ENCODE results near the gene DEFB132.
"Not testable (repeated sequence)": the region's sequence is repeated elsewhere in the genome, so short reads cannot be mapped to it uniquely, and the experiment has no call there.

Gene DEFB132

GRCh38 chr20:251354-251753, 6.2 kb upstream of the DEFB132 start:
- Mint-ChIP-seq H3K9me3 (no peaks in the 10 kb centered on the region), H3K27me3 (no peaks in the 10 kb centered on the region), H3K4me1 (peaks cover 11% of the 10 kb centered on the region), H3K36me3 (no peaks in the 10 kb centered on the region), H3K4me3 (peak overlapping the region; percentile 19), H3K27ac (no peak overlapping the region)

DNA sequence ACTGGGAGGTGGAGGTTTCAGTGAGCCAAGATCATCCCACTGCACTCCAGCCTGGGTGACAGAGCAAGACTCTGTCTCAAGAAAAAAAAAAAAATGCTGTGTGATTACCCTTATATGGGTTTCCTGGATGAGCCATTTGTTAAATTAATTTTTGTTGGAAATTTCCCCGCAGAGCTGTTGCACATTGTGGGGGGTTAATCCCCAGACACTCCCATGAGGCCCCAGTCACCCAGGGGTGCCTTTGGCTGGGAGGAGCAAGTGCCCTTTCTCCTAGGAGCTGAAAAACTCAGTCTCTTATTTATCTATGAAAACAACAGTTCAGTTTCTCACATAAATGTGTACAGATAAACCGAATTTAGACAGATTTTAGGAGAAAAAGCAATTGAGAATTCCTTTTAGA, 4.7 kb upstream of the DEFB132 start:
- H3K27ac Mint-ChIP-seq: no peak overlapping the region
- H3K4me3 Mint-ChIP-seq: no peak overlapping the region
- H3K4me1 Mint-ChIP-seq: peaks cover 11% of the 10 kb centered on the region
- H3K36me3 Mint-ChIP-seq: no peaks in the 10 kb centered on the region
- no peaks in the 10 kb centered on the region for H3K27me3 Mint-ChIP-seq
- no peaks in the 10 kb centered on the region for H3K9me3 Mint-ChIP-seq

DNA sequence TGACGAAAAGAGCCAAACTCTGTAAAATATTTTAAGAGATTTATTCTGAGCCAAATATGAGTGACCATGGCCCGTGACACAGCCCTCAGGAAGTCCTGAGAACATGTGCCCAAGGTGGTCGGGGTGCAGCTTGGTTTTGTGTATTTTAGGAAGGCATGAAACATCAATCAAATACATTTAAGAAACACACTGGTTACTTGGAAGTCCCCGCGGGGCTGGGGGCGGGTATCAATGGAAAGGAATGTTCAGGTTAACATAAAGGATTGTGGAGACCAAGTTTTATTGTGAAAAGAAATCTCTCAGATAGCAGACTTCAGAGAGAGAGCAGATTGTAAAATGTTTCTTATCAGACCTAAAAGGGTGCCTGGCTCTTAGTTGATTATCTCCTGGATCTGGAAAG, 4.1 kb upstream of the DEFB132 start:
- peaks cover 16% of the 10 kb centered on the region for H3K4me1 Mint-ChIP-seq
- not testable (repeated sequence) for H3K27ac Mint-ChIP-seq, H3K9me3 Mint-ChIP-seq, H3K4me3 Mint-ChIP-seq, H3K27me3 Mint-ChIP-seq, H3K36me3 Mint-ChIP-seq

GRCh38 chr20:258269-258858, 840 bp downstream of the DEFB132 start:
- H3K27me3 Mint-ChIP-seq: no peaks in the 10 kb centered on the region
- no peaks in the 10 kb centered on the region for H3K9me3 Mint-ChIP-seq
- no peaks in the 10 kb centered on the region for H3K36me3 Mint-ChIP-seq
- H3K4me3 Mint-ChIP-seq: no peak overlapping the region
- H3K27ac Mint-ChIP-seq: peak overlapping the region; percentile 24
- H3K4me1 Mint-ChIP-seq: peaks cover 12% of the 10 kb centered on the region

GRCh38 chr20:258963-259362, 1.4 kb downstream of the DEFB132 start:
- peaks cover 12% of the 10 kb centered on the region for H3K4me1 Mint-ChIP-seq
- H3K27me3 Mint-ChIP-seq: no peaks in the 10 kb centered on the region
- no peak overlapping the region for H3K27ac Mint-ChIP-seq
- no peaks in the 10 kb centered on the region for H3K9me3 Mint-ChIP-seq
- H3K36me3 Mint-ChIP-seq: no peaks in the 10 kb centered on the region
- no peak overlapping the region for H3K4me3 Mint-ChIP-seq

DNA sequence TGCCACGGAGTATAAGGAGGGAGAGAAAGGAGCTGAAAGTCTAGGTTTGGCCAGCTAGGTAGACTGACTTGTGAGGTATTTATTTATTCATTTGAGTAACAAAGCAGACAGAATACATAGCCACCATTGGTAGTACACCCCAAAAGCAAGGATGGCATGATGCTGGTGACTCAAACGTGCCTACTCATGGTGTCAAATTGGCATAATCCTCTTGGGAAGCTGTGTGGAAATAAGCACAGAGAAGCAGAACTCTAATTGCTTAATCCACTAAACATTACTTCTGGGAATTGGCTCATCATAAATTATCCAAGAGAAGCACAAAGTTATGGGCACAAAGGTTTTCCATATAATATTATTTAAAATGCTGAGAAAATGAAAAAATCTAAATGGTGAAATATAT, 2.5 kb downstream of the DEFB132 start:
- Mint-ChIP-seq H3K4me3 (no peak overlapping the region), H3K4me1 (peaks cover 12% of the 10 kb centered on the region), H3K9me3 (no peaks in the 10 kb centered on the region), H3K27me3 (no peaks in the 10 kb centered on the region), H3K36me3 (no peaks in the 10 kb centered on the region), H3K27ac (no peak overlapping the region)

DNA sequence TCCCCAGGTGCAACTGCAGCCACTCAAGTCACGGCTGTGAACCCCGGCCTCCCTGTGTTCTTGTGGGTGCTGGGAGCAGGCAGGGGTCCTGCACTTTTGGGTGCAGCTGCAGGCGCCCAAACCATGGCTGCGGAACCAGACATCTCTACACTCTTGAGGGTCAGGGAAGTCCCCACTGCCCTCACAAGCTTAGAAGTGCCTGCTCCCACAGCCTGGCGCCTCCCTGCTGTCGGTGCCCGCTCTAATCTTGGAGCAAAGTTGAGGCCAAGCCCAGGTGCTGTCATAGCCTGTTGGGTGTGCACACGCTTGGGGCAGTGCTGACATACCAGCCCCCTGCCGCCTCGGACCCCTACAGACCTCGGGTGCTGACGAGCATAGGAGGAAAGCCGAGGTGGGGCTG, 6.2 kb downstream of the DEFB132 start:
- no peak overlapping the region for H3K27ac Mint-ChIP-seq
- H3K36me3 Mint-ChIP-seq: no peaks in the 10 kb centered on the region
- no peaks in the 10 kb centered on the region for H3K9me3 Mint-ChIP-seq
- peaks cover 15% of the 10 kb centered on the region for H3K4me1 Mint-ChIP-seq
- H3K27me3 Mint-ChIP-seq: no peaks in the 10 kb centered on the region
- H3K4me3 Mint-ChIP-seq: no peak overlapping the region

- Mint-ChIP-seq H3K36me3 (no peaks in the 10 kb centered on the region), H3K27me3 (no peaks in the 10 kb centered on the region), H3K9me3 (no peaks in the 10 kb centered on the region), H3K27ac (peak overlapping the region; percentile 47), H3K4me3 (peak overlapping the region; percentile 88), H3K4me1 (peaks cover 10% of the 10 kb centered on the region)
Observed at GRCh38 chr20:266596-267562, 9.4 kb downstream of the DEFB132 start.

- Mint-ChIP-seq H3K27me3 (no peaks in the 10 kb centered on the region), H3K27ac (no peak overlapping the region), H3K9me3 (no peaks in the 10 kb centered on the region), H3K4me3 (no peak overlapping the region), H3K4me1 (peaks cover 10% of the 10 kb centered on the region), H3K36me3 (no peaks in the 10 kb centered on the region)
Observed at GRCh38 chr20:270517-270916, 13.0 kb downstream of the DEFB132 start.

GRCh38 chr20:271069-271468, 13.5 kb downstream of the DEFB132 start:
- Mint-ChIP-seq H3K4me3 (no peak overlapping the region), H3K27ac (no peak overlapping the region), H3K4me1 (peaks cover 10% of the 10 kb centered on the region), H3K9me3 (no peaks in the 10 kb centered on the region), H3K27me3 (no peaks in the 10 kb centered on the region), H3K36me3 (no peaks in the 10 kb centered on the region)

GRCh38 chr20:271528-271927, 14.0 kb downstream of the DEFB132 start:
- H3K9me3 Mint-ChIP-seq: no peaks in the 10 kb centered on the region
- H3K27ac Mint-ChIP-seq: no peak overlapping the region
- no peaks in the 10 kb centered on the region for H3K36me3 Mint-ChIP-seq
- no peaks in the 10 kb centered on the region for H3K27me3 Mint-ChIP-seq
- H3K4me1 Mint-ChIP-seq: peaks cover 7% of the 10 kb centered on the region
- no peak overlapping the region for H3K4me3 Mint-ChIP-seq

DNA sequence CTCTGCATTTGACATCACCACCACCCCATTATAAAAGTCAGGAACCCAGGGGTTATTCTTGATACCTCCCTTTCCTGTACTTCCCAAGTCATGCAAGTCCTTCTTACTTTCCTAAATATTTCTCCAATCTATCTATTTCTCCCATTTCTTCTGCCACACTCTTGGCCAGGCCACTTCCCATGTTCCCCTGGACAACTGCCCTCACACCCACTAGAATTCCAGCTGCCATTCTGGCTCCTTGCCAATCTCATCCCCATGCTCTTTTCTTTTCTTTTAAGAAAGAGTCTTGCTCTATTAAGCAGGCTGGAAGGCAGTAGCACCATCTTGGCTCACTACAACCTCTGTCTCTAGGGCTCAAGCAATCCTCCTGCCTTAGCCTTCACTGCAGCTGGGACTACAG, 15.2 kb downstream of the DEFB132 start:
- H3K4me3 Mint-ChIP-seq: no peak overlapping the region
- H3K27me3 Mint-ChIP-seq: no peaks in the 10 kb centered on the region
- H3K4me1 Mint-ChIP-seq: no peaks in the 10 kb centered on the region
- no peaks in the 10 kb centered on the region for H3K9me3 Mint-ChIP-seq
- no peak overlapping the region for H3K27ac Mint-ChIP-seq
- H3K36me3 Mint-ChIP-seq: no peaks in the 10 kb centered on the region

DNA sequence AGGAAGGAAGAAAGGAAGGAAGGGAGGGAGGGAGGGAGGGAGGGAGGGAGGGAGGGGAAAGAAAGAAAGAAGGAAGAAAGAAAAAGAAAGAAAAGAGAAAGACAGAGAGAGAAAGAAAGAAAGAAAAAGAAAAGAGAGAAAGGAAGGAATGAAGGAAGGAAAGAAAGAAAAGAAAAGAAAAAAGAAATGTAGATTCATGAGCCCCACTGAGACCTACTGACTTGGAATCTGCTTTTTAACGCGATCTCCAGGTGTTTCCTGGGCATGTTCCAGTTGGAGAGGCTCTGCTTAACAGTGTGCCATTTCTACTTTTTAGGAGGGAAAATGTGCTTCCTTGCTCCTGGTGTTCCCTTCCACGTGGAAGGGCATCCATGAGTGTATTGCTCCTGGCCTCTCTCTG, 16.4 kb downstream of the DEFB132 start:
- Mint-ChIP-seq H3K4me1 (no peaks in the 10 kb centered on the region), H3K4me3 (no peak overlapping the region), H3K27me3 (no peaks in the 10 kb centered on the region), H3K27ac (no peak overlapping the region), H3K36me3 (no peaks in the 10 kb centered on the region), H3K9me3 (no peaks in the 10 kb centered on the region)

- H3K4me3 Mint-ChIP-seq: no peak overlapping the region
- no peaks in the 10 kb centered on the region for H3K27me3 Mint-ChIP-seq
- H3K27ac Mint-ChIP-seq: no peak overlapping the region
- no peaks in the 10 kb centered on the region for H3K4me1 Mint-ChIP-seq
- H3K9me3 Mint-ChIP-seq: no peaks in the 10 kb centered on the region
- no peaks in the 10 kb centered on the region for H3K36me3 Mint-ChIP-seq
Observed at GRCh38 chr20:275791-276190, 18.3 kb downstream of the DEFB132 start.

DNA sequence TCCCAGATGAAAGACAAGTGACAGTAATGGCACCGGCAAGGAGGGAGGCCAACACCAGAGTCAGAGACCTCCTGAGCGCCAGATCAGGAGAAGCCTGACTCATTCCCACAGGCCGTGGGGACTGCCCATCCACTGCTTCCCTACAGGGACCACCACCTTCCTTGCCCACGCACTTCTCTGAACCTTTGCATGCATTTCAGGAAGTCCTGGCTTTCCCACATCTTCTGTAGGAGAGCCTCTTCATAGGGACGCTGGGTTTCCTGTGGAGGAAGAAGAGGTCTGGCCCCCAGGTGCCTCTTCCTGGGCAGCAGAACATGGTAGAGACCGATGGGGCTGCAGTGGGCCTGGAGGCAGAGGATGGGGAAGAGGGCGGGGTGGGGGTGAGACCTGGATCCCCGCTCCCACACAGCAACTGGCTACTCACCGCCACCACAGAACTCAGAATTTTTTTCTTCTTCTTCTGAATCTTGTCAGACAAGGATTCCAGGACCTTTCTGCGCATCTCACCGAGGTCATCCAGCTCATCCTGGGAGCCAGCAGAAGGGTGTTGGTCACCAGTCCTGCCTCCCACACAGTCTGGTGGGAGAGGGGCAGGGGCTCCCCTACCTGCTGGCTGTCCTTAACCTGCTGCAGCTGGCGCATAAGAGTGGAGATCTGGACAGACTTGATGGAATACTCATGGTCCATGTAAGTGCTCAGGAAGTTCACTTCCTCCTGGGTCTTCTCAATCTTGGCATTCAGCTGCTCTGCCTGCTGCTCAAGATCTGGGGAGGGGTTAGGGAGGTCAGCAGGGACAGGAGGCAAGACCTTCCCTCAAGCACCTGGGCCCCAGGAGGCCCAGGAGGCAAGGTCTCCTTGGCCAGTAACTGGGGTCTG, 19.3 kb downstream of the DEFB132 start:
- Mint-ChIP-seq H3K36me3 (no peaks in the 10 kb centered on the region), H3K9me3 (no peaks in the 10 kb centered on the region), H3K4me3 (no peak overlapping the region), H3K27ac (no peak overlapping the region), H3K4me1 (no peaks in the 10 kb centered on the region), H3K27me3 (no peaks in the 10 kb centered on the region)

DNA sequence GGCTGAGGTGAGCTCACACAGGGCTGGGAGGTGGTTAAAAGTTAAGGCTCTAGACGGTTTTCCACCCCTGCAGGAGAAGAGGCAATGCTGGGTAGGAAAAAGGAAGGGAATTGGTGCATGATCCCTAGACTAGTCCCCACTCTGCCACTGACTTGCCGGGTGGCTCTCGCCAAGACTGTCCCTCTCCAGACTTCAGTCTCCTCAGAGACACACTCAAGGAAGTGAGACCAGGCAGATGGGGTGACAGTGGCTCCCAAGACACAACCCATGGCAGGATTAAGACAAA, 19.9 kb downstream of the DEFB132 start:
- Mint-ChIP-seq H3K27ac (no peak overlapping the region), H3K4me3 (no peak overlapping the region), H3K36me3 (no peaks in the 10 kb centered on the region), H3K4me1 (no peaks in the 10 kb centered on the region), H3K9me3 (no peaks in the 10 kb centered on the region), H3K27me3 (no peaks in the 10 kb centered on the region)
